22Rv1 (cell line): ENCODE data around the gene RMI2.

ENCODE experiments used
- ZFX ChIP-seq: fragments of 450-650 bp; IDR thresholded peaks from 2 replicates; pipeline ENCODE4 v1.6.1; 2017; ENCODE audit warnings: antibody characterized with exemption, borderline replicate concordance
- TF ChIP-seq, protein P1 (sequence below): fragments of 450-650 bp; IDR thresholded peaks from 2 replicates; pipeline ENCODE4 v1.5.1; 2017; ENCODE audit warnings: mild to moderate bottlenecking

DNA sequence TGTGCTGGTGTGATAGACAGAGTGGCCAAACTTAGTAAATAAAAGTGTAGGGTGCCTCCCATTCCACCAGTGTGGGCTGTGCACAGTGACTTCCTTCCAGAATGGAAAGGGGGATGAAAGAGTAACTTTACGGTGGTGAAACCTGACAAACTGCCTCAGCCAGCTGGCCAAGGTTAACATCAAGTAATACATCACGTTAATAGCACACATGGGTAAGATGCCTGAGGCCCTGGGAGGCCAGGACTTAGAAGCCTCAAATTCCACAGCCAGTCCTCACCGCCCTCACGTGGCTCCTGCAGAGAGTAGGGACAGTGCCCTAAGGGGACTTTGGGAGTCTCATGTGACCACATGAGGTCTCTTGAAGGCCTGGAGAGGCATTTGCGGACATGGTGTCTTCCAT lies 14.1 kb downstream of the RMI2 start:
- TF ChIP-seq, protein P1, sequence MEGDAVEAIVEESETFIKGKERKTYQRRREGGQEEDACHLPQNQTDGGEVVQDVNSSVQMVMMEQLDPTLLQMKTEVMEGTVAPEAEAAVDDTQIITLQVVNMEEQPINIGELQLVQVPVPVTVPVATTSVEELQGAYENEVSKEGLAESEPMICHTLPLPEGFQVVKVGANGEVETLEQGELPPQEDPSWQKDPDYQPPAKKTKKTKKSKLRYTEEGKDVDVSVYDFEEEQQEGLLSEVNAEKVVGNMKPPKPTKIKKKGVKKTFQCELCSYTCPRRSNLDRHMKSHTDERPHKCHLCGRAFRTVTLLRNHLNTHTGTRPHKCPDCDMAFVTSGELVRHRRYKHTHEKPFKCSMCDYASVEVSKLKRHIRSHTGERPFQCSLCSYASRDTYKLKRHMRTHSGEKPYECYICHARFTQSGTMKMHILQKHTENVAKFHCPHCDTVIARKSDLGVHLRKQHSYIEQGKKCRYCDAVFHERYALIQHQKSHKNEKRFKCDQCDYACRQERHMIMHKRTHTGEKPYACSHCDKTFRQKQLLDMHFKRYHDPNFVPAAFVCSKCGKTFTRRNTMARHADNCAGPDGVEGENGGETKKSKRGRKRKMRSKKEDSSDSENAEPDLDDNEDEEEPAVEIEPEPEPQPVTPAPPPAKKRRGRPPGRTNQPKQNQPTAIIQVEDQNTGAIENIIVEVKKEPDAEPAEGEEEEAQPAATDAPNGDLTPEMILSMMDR, result no peak
- TF ChIP-seq ZFX, result no peak
